Natural killer cell (primary cell): Measurements from ENCODE around the gene ACTC1. TPM values are rescaled to one million over a fixed set of nuclear protein-coding genes. Genes with fewer than 3 reads are reported as not detected.

Experiments
- ATAC-seq, 3 donors: fragments of 150-1000 bp in 2 of 3; fragments of 200-7000 bp in 1 of 3; cut with Tn5 transposase; 1 replicate in 1 of 3; 2 replicates in 2 of 3; pipeline ENCODE4 v1.10.0; 2021; ENCODE audit warnings: mild to moderate bottlenecking in 2 of 3, moderate library complexity in 2 of 3
- DNase-seq, 2 donors: peaks; one replicate each; pipeline versions ENCODE4 v3.0.0 to v3.0.0-alpha.2; 2013 to 2021; ENCODE audit warnings: mixed read lengths in 1 of 2
- H3K27ac ChIP-seq: one replicate; pipeline ENCODE4 v1.5.1; 2013; ENCODE audit warnings: mild to moderate bottlenecking, low read length
- H3K27me3 ChIP-seq: one replicate; pipeline ENCODE4 v1.6.1; 2013; ENCODE audit warnings: low read length; ENCODE audit not compliant: control insufficient read depth, insufficient read depth
- H3K36me3 ChIP-seq: one replicate; pipeline ENCODE4 v1.6.1; 2013; ENCODE audit warnings: low read length; ENCODE audit not compliant: control insufficient read depth, insufficient read depth
- H3K4me1 ChIP-seq: one replicate; pipeline ENCODE4 v1.6.1; 2013; ENCODE audit warnings: low read length; ENCODE audit not compliant: control insufficient read depth, insufficient read depth
- H3K4me3 ChIP-seq: one replicate; pipeline ENCODE4 v1.5.1; 2013; ENCODE audit warnings: low read length
- H3K9me3 ChIP-seq: one replicate; pipeline ENCODE4 v1.6.1; 2013; ENCODE audit warnings: low read length; ENCODE audit not compliant: control insufficient read depth, insufficient read depth
- H3K27ac Mint-ChIP-seq, 2 donors: one replicate each; pipeline ENCODE4 v1.8.0; 2022; ENCODE audit warnings: mild to moderate bottlenecking in 2 of 2, mixed read lengths in 2 of 2, moderate library complexity in 1 of 2
- H3K27me3 Mint-ChIP-seq, 2 donors: one replicate each; pipeline ENCODE4 v1.8.0; 2022; ENCODE audit warnings: low read depth in 2 of 2, mixed read lengths in 2 of 2
- H3K36me3 Mint-ChIP-seq: one replicate; pipeline ENCODE4 v1.8.0; 2022; ENCODE audit warnings: mixed read lengths
- H3K4me1 Mint-ChIP-seq, 2 donors: one replicate each; pipeline ENCODE4 v1.8.0; 2022; ENCODE audit warnings: mixed read lengths in 2 of 2
- H3K4me3 Mint-ChIP-seq: one replicate; pipeline ENCODE4 v1.8.0; 2022; ENCODE audit warnings: mild to moderate bottlenecking, moderate library complexity, mixed read lengths
- H3K9me3 Mint-ChIP-seq, 2 donors: one replicate each; pipeline ENCODE4 v1.8.0; 2022; ENCODE audit warnings: mixed read lengths in 2 of 2
- WGBS: methylation state at CpG from one replicate; pipeline ENCODE4 v1.1.7; 2013; ENCODE audit warnings: missing lambda C conversion rate; ENCODE audit not compliant: insufficient coverage; 5-methylcytosine and 5-hydroxymethylcytosine counted together
- intact Hi-C: fragments of 100-400 bp; cut with micrococcal nuclease; formaldehyde crosslinking; loops from one replicate; pipeline ENCODE4 v1.14.2; 2022
- total RNA-seq, 4 donors: library from RNA; stranded (reverse); fragments of 120-200 nt in 1 of 4; gene quantifications; one replicate each; pipeline versions ENCODE4 v1.2.3 to v1.2.4, GENCODE V29; 2013 to 2022
- TF ChIP-seq, protein P1 (sequence below): fragments of 200-600 bp; IDR thresholded peaks from one replicate; pipeline ENCODE4 v1.8.0; 2022; ENCODE audit warnings: antibody characterized with exemption

ACTC1 gene
- total RNA-seq, 3 donors from 2014 or later (not counting 1 experiment from before 2014, with no cell fraction given): not detected

DNA sequence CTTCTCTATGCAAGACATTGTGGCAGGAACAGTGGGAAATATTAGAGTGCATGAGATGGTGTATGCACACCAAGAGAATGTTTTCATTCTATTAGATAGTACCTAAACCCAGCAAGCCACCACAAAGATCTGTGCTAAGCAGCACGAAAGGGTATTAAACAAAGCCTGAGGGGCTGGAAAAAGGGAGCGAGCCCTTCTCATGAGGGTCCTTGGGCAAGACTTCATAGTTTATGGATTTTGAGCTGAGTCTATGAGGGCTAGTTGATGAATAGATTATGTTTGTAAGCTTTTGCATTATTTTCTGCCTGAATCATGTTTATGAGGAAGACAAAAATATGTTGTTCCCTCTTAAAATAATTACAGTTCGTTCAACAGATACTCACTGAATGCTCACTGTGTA lies 9.4 kb upstream of the ACTC1 start:
- ATAC-seq (no peak), DNase-seq (no peak)
- Histone ChIP-seq H3K27me3 (peaks cover 2% of the 10 kb centered on the region), H3K36me3 (no peaks in the 10 kb centered on the region), H3K4me3 (no peak overlapping the region), H3K27ac (no peak overlapping the region), H3K9me3 (no peaks in the 10 kb centered on the region), H3K4me1 (no peaks in the 10 kb centered on the region)
- intact Hi-C loops: no loop called here
- Mint-ChIP-seq H3K27ac (no peak overlapping the region), H3K36me3 (no peaks in the 10 kb centered on the region), H3K4me3 (no peak overlapping the region), H3K9me3 (peaks cover 0 to 5% of the 10 kb centered on the region in 2 donors), H3K4me1 (no peaks in the 10 kb centered on the region), H3K27me3 (peaks cover 5 to 42% of the 10 kb centered on the region in 2 donors)
- whole genome bisulfite sequencing: 83% methylated on average over 3 of the region's 3 CpGs
- TF ChIP-seq, protein P1, sequence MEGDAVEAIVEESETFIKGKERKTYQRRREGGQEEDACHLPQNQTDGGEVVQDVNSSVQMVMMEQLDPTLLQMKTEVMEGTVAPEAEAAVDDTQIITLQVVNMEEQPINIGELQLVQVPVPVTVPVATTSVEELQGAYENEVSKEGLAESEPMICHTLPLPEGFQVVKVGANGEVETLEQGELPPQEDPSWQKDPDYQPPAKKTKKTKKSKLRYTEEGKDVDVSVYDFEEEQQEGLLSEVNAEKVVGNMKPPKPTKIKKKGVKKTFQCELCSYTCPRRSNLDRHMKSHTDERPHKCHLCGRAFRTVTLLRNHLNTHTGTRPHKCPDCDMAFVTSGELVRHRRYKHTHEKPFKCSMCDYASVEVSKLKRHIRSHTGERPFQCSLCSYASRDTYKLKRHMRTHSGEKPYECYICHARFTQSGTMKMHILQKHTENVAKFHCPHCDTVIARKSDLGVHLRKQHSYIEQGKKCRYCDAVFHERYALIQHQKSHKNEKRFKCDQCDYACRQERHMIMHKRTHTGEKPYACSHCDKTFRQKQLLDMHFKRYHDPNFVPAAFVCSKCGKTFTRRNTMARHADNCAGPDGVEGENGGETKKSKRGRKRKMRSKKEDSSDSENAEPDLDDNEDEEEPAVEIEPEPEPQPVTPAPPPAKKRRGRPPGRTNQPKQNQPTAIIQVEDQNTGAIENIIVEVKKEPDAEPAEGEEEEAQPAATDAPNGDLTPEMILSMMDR: no peak

DNA sequence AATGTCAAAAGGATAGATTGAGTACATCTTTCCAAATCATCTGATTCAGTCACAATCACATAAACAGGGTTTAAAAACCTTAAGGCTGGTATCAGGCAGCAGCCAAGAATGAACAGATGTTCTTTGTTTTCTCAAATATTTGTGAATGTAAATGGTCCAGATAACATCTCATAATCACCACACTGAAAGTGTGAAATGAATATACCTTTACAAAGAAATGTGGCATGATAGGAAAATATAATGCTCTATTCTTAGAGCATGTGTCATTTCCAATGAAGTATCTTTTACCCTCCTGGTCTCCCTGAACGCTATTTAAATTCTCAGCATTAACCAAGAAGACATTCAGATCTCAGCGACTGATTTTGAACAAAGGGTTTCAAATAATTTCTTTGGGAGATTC lies 8.8 kb upstream of the ACTC1 start:
- no peaks in the 10 kb centered on the region for H3K36me3 ChIP-seq
- H3K4me3 ChIP-seq: no peak overlapping the region
- no peak for ATAC-seq
- Mint-ChIP-seq H3K27me3 (peaks cover 6 to 42% of the 10 kb centered on the region in 2 donors), H3K27ac (no peak overlapping the region), H3K4me3 (no peak overlapping the region), H3K9me3 (peaks cover 0 to 5% of the 10 kb centered on the region in 2 donors), H3K4me1 (no peaks in the 10 kb centered on the region), H3K36me3 (no peaks in the 10 kb centered on the region)
- no peak for DNase-seq
- intact Hi-C loops: no loop called here
- H3K4me1 ChIP-seq: no peaks in the 10 kb centered on the region
- no peak overlapping the region for H3K27ac ChIP-seq
- TF ChIP-seq, protein P1: no peak
- peaks cover 2% of the 10 kb centered on the region for H3K27me3 ChIP-seq
- H3K9me3 ChIP-seq: no peaks in the 10 kb centered on the region
- 90% methylated on average over 2 of the region's 2 CpGs for WGBS

DNA sequence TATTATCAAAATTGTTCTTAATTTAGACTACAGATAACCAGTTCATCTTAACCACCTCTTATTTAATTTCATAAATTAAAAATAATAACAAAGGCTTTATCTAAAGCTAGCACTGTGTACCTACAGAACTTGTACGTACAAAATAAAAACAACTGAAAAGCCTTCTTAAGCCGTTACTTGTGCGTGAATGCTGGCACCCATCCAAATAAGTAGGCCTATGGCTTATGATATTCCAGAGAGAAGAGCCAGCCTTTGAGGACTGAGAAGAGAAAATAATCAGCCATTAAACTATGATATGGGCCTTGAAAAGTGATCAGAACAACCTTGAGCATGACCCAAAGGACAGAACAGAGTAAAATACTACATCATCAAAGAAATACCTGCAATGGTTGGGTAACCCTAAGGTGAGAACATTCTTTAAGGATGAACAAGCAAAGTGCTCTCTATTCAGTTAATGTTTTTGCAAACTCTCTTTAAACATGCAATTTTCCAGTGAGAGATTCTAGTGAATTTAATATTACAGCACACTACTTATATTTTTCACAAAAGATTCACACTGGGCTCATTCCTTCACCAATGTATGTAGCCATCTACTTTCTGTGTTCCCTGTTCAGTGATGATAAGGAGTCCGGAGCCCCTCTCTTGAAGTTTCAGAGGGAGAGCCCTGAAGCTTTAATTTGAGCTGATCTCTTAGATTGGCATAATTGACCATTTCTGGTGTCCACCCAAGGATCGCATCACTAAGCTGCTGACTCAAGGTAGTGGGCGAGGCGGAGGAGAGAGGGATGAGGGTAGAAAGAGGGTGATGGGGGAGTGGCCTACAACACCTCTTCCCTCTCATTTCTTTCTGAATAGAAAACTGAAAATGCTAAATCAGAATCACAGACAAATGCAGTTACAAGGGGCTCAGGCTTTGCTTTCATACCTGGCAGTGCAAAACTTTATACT lies 7.7 kb upstream of the ACTC1 start:
- H3K36me3 ChIP-seq: no peaks in the 10 kb centered on the region
- DNase-seq: no peak
- intact Hi-C loops: no loop called here
- TF ChIP-seq, protein P1: no peak
- Mint-ChIP-seq H3K4me1 (no peaks in the 10 kb centered on the region), H3K9me3 (peaks cover 0 to 5% of the 10 kb centered on the region in 2 donors), H3K27ac (no peak overlapping the region), H3K36me3 (no peaks in the 10 kb centered on the region), H3K4me3 (no peak overlapping the region), H3K27me3 (peaks cover 6 to 39% of the 10 kb centered on the region in 2 donors)
- H3K27ac ChIP-seq: no peak overlapping the region
- ATAC-seq: no peak
- no peaks in the 10 kb centered on the region for H3K9me3 ChIP-seq
- H3K4me1 ChIP-seq: no peaks in the 10 kb centered on the region
- H3K4me3 ChIP-seq: no peak overlapping the region
- peaks cover 2% of the 10 kb centered on the region for H3K27me3 ChIP-seq
- WGBS: 96% methylated on average over 5 of the region's 7 CpGs
